HEK293 (cell line): Measurements from ENCODE around the gene FERMT1.

Experiments used
- CTCF ChIA-PET: fragments of 350-600 bp; formaldehyde crosslinking; extraction: SDS; loops from one replicate; lab custom pipeline; 2021; ENCODE audit warnings: antibody characterized with exemption; lab: Yijun Ruan, JAX
- POLR2A ChIA-PET: fragments of 300-600 bp; formaldehyde crosslinking; extraction: SDS; loops from one replicate; lab custom pipeline; 2020; ENCODE audit warnings: antibody characterized with exemption, inconsistent platforms; lab: Yijun Ruan, JAX
- H3K27ac ChIP-seq: fragments of 200-500 bp; sonication (Bioruptor generic); 2 replicates; pipeline ENCODE4 v1.5.1; 2014; ENCODE audit warnings: low read depth, low read length, control low read depth, inconsistent platforms; ENCODE audit errors: extremely low read depth
- H3K36me3 ChIP-seq, 2 experiments: fragments of 200-500 bp in 1 of 2; sonication (Bioruptor generic) in 1 of 2; 1 replicate in 1 of 2; 2 replicates in 1 of 2; pipeline ENCODE4 v1.5.1; 2014 to 2017; ENCODE audit warnings: inconsistent platforms in 2 of 2, low read length in 2 of 2; ENCODE audit not compliant: control insufficient read depth in 2 of 2, insufficient read depth in 1 of 2
- H3K4me1 ChIP-seq: fragments of 200-500 bp; sonication (Bioruptor generic); 2 replicates; pipeline ENCODE4 v1.5.1; 2014; ENCODE audit warnings: mild to moderate bottlenecking, low read length, inconsistent platforms; ENCODE audit not compliant: control insufficient read depth, insufficient read depth
- H3K4me3 ChIP-seq: 2 replicates; pipeline ENCODE4 v1.5.1; 2011; ENCODE audit warnings: low read depth, mild to moderate bottlenecking, control low read depth, low read length, moderate library complexity
- H3K9me3 ChIP-seq: fragments of 200-500 bp; sonication (Bioruptor generic); 2 replicates; pipeline ENCODE4 v1.5.1; 2014; ENCODE audit warnings: low read depth, low read length, inconsistent platforms; ENCODE audit not compliant: control insufficient read depth, insufficient read depth
- GLIS2 ChIP-seq: fragments of 450-650 bp; formaldehyde crosslinking; IDR thresholded peaks from 2 replicates; pipeline ENCODE4 v1.5.1; 2016; ENCODE audit warnings: missing biosample characterization, missing genetic modification characterization
- KLF10 ChIP-seq: fragments of 450-650 bp; IDR thresholded peaks from 2 replicates; pipeline ENCODE4 v1.5.1; 2018; ENCODE audit warnings: missing biosample characterization, mild to moderate bottlenecking, missing genetic modification characterization
- KLF8 ChIP-seq: fragments of 450-650 bp; formaldehyde crosslinking; IDR thresholded peaks from 2 replicates; pipeline ENCODE4 v1.5.1; 2016; ENCODE audit warnings: missing biosample characterization, missing genetic modification characterization
- SCRT2 ChIP-seq: fragments of 450-650 bp; formaldehyde crosslinking; IDR thresholded peaks from 2 replicates; pipeline ENCODE4 v1.5.1; 2016; ENCODE audit warnings: missing biosample characterization, missing genetic modification characterization
- SP2 ChIP-seq: fragments of 450-650 bp; formaldehyde crosslinking; IDR thresholded peaks from 2 replicates; pipeline ENCODE4 v1.5.1; 2016; ENCODE audit warnings: missing biosample characterization, missing genetic modification characterization
- ZBTB10 ChIP-seq: fragments of 450-650 bp; formaldehyde crosslinking; IDR thresholded peaks from 2 replicates; pipeline ENCODE4 v1.5.1; 2016; ENCODE audit warnings: missing biosample characterization, missing genetic modification characterization
- ZBTB21 ChIP-seq: fragments of 450-650 bp; formaldehyde crosslinking; IDR thresholded peaks from 2 replicates; pipeline ENCODE4 v1.5.1; 2017; ENCODE audit warnings: missing biosample characterization, missing genetic modification characterization
- ZNF112 ChIP-seq: fragments of 450-650 bp; formaldehyde crosslinking; IDR thresholded peaks from 2 replicates; pipeline ENCODE4 v1.5.0; 2017; ENCODE audit warnings: missing biosample characterization, missing genetic modification characterization
- ZNF202 ChIP-seq: fragments of 450-650 bp; formaldehyde crosslinking; IDR thresholded peaks from 2 replicates; pipeline ENCODE4 v1.5.1; 2016; ENCODE audit warnings: missing biosample characterization, missing genetic modification characterization, borderline replicate concordance
- ZNF292 ChIP-seq: fragments of 450-650 bp; formaldehyde crosslinking; IDR thresholded peaks from 2 replicates; pipeline ENCODE4 v1.5.1; 2016; ENCODE audit warnings: low read depth, missing biosample characterization, missing genetic modification characterization, borderline replicate concordance
- ZNF302 ChIP-seq: fragments of 450-650 bp; formaldehyde crosslinking; IDR thresholded peaks from 2 replicates; pipeline ENCODE4 v1.5.1; 2016; ENCODE audit warnings: missing biosample characterization, missing genetic modification characterization, low read depth
- ZNF335 ChIP-seq: fragments of 450-650 bp; formaldehyde crosslinking; conservative IDR thresholded peaks from 2 replicates; pipeline ENCODE4 v1.5.1; 2016; ENCODE audit warnings: missing biosample characterization, missing genetic modification characterization
- ZNF404 ChIP-seq: fragments of 450-650 bp; formaldehyde crosslinking; IDR thresholded peaks from 2 replicates; pipeline ENCODE4 v1.5.1; 2017; ENCODE audit warnings: missing biosample characterization, missing genetic modification characterization
- ZNF521 ChIP-seq: fragments of 450-650 bp; formaldehyde crosslinking; IDR thresholded peaks from 2 replicates; pipeline ENCODE4 v1.5.1; 2017; ENCODE audit warnings: missing biosample characterization, mild to moderate bottlenecking, missing genetic modification characterization
- ZNF561 ChIP-seq: fragments of 450-650 bp; IDR thresholded peaks from 2 replicates; pipeline ENCODE4 v1.5.1; 2018; ENCODE audit warnings: missing biosample characterization, missing genetic modification characterization, borderline replicate concordance
- ZNF585B ChIP-seq: fragments of 450-650 bp; formaldehyde crosslinking; IDR thresholded peaks from 2 replicates; pipeline ENCODE4 v1.5.1; 2016; ENCODE audit warnings: missing biosample characterization, missing genetic modification characterization
- ZNF596 ChIP-seq: fragments of 450-650 bp; IDR thresholded peaks from 2 replicates; pipeline ENCODE4 v1.5.0; 2018; ENCODE audit warnings: missing biosample characterization, mild to moderate bottlenecking, missing genetic modification characterization, moderate library complexity
- ZNF621 ChIP-seq: fragments of 450-650 bp; formaldehyde crosslinking; IDR thresholded peaks from 2 replicates; pipeline ENCODE4 v1.5.1; 2017; ENCODE audit warnings: missing biosample characterization, missing genetic modification characterization
- ZNF707 ChIP-seq: fragments of 450-650 bp; formaldehyde crosslinking; IDR thresholded peaks from 2 replicates; pipeline ENCODE4 v1.5.1; 2016; ENCODE audit warnings: missing biosample characterization, missing genetic modification characterization
- ZNF791 ChIP-seq: fragments of 450-650 bp; formaldehyde crosslinking; IDR thresholded peaks from 2 replicates; pipeline ENCODE4 v1.5.1; 2016; ENCODE audit warnings: missing biosample characterization, missing genetic modification characterization
- TF ChIP-seq, protein P1 (sequence below): fragments of 450-650 bp; IDR thresholded peaks from 2 replicates; pipeline ENCODE4 v1.5.1; 2018; ENCODE audit warnings: missing biosample characterization, missing genetic modification characterization
- TF ChIP-seq, protein P2 (sequence below): fragments of 450-650 bp; formaldehyde crosslinking; IDR thresholded peaks from 2 replicates; pipeline ENCODE4 v1.5.1; 2017; ENCODE audit warnings: missing biosample characterization, missing genetic modification characterization
- TF ChIP-seq, protein P3 (sequence below): fragments of 450-650 bp; formaldehyde crosslinking; IDR thresholded peaks from 2 replicates; pipeline ENCODE4 v1.5.0; 2017; ENCODE audit warnings: missing biosample characterization, missing genetic modification characterization, borderline replicate concordance

FERMT1 gene

GRCh38 chr20:6116758-6117157 is 6.1 kb downstream of the FERMT1 start (continued):
- TF ChIP-seq ZNF404 (tag by site-specific recombination) (no peak), ZBTB21 (no peak), ZNF112 (tag by site-specific recombination) (no peak)

DNA sequence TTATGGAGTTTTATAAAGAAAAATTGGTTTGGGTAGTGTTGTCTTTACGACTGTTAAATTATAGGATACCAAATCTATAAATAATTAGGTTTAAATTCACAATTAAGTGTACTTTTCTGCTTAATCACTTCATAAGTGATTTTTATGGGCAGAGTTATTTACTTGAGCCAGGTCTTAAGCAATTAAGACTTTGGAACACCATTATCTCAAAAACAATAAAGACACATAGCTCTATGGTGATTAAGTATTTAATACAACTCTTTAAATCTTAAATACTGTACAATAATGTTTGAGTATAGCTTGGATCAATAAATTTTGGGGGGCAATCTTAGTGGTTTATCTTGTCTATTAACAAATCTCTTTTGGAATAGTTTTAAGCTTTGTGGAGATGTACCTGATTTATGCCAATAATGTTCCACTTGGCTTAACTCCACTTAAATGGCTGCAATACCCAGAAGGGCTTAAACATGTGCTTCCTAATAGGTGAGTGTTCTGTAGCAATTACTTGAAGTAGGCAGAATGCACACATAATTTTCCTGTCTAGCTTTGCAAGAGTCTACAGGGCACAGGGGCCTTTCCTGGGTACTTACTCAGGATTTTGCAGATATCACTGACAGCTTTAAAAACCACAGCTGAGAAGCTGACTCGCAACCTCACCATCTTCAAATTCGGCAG is 7.5 kb downstream of the FERMT1 start:
- H3K9me3 ChIP-seq = no peaks in the 10 kb centered on the region
- no peak overlapping the region for H3K4me3 ChIP-seq
- peaks cover 0 to 4% of the 10 kb centered on the region in 2 experiments; a peak in 1 of 3 replicates for H3K36me3 ChIP-seq
- ChIA-PET CTCF (interaction anchor here (0.6 kb wide), 2 partner anchors 48 to 496 kb away, joined by 3 to 7 read pairs; no protein-coding TSS in a partner anchor), POLR2A (no interaction called here)
- no peak overlapping the region for H3K27ac ChIP-seq
- TF ChIP-seq ZBTB10 (tag by site-specific recombination) = no peak
- no peak for TF ChIP-seq ZNF707 (tag by site-specific recombination)
- TF ChIP-seq GLIS2 (tag by site-specific recombination) = no peak
- TF ChIP-seq SCRT2 = no peak
- no peak for TF ChIP-seq ZNF521 (tag by site-specific recombination)
- TF ChIP-seq, protein P1, sequence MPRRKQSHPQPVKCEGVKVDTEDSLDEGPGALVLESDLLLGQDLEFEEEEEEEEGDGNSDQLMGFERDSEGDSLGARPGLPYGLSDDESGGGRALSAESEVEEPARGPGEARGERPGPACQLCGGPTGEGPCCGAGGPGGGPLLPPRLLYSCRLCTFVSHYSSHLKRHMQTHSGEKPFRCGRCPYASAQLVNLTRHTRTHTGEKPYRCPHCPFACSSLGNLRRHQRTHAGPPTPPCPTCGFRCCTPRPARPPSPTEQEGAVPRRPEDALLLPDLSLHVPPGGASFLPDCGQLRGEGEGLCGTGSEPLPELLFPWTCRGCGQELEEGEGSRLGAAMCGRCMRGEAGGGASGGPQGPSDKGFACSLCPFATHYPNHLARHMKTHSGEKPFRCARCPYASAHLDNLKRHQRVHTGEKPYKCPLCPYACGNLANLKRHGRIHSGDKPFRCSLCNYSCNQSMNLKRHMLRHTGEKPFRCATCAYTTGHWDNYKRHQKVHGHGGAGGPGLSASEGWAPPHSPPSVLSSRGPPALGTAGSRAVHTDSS (tag by site-specific recombination) = no peak
- no peak for TF ChIP-seq KLF10 (tag by site-specific recombination)
- no peaks in the 10 kb centered on the region for H3K4me1 ChIP-seq

DNA sequence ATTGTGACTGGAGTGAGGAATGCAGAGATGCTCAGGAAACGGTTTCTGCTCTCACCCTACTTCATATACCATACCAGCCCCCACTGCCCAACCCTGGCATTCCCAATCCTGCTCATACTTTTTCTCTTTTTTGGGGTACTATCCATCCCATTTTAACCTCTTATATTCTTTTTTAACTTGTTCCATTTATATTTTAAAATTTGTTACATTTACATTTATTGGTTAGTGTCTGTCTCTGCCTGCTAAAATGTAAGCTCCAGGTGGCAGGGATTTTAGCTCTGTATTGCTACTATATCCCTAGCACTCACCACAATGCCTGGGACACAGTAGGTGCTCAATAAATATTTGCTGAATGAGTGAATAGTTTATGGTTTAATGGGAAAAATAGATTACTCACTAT is 8.1 kb downstream of the FERMT1 start:
- no peak overlapping the region for H3K4me3 ChIP-seq
- peaks cover 0 to 4% of the 10 kb centered on the region in 2 experiments; a peak in 1 of 3 replicates for H3K36me3 ChIP-seq
- no peaks in the 10 kb centered on the region for H3K4me1 ChIP-seq
- H3K27ac ChIP-seq = no peak overlapping the region
- H3K9me3 ChIP-seq = no peaks in the 10 kb centered on the region
- ChIA-PET POLR2A (no interaction called here), CTCF (no interaction called here)
- TF ChIP-seq ZNF791 (tag by site-specific recombination) (no peak), ZNF596 (tag by site-specific recombination) (no peak), ZNF585B (tag by site-specific recombination) (no peak), SP2 (no peak), ZNF707 (tag by site-specific recombination) (no peak), ZNF335 (no peak), KLF8 (tag by site-specific recombination) (no peak), ZNF561 (tag by site-specific recombination) (no peak), ZNF621 (tag by site-specific recombination) (no peak), ZNF202 (no peak), ZNF302 (tag by site-specific recombination) (no peak), ZNF292 (no peak)
- TF ChIP-seq, protein P2, sequence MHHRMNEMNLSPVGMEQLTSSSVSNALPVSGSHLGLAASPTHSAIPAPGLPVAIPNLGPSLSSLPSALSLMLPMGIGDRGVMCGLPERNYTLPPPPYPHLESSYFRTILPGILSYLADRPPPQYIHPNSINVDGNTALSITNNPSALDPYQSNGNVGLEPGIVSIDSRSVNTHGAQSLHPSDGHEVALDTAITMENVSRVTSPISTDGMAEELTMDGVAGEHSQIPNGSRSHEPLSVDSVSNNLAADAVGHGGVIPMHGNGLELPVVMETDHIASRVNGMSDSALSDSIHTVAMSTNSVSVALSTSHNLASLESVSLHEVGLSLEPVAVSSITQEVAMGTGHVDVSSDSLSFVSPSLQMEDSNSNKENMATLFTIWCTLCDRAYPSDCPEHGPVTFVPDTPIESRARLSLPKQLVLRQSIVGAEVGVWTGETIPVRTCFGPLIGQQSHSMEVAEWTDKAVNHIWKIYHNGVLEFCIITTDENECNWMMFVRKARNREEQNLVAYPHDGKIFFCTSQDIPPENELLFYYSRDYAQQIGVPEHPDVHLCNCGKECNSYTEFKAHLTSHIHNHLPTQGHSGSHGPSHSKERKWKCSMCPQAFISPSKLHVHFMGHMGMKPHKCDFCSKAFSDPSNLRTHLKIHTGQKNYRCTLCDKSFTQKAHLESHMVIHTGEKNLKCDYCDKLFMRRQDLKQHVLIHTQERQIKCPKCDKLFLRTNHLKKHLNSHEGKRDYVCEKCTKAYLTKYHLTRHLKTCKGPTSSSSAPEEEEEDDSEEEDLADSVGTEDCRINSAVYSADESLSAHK = no peak
- TF ChIP-seq, protein P3, sequence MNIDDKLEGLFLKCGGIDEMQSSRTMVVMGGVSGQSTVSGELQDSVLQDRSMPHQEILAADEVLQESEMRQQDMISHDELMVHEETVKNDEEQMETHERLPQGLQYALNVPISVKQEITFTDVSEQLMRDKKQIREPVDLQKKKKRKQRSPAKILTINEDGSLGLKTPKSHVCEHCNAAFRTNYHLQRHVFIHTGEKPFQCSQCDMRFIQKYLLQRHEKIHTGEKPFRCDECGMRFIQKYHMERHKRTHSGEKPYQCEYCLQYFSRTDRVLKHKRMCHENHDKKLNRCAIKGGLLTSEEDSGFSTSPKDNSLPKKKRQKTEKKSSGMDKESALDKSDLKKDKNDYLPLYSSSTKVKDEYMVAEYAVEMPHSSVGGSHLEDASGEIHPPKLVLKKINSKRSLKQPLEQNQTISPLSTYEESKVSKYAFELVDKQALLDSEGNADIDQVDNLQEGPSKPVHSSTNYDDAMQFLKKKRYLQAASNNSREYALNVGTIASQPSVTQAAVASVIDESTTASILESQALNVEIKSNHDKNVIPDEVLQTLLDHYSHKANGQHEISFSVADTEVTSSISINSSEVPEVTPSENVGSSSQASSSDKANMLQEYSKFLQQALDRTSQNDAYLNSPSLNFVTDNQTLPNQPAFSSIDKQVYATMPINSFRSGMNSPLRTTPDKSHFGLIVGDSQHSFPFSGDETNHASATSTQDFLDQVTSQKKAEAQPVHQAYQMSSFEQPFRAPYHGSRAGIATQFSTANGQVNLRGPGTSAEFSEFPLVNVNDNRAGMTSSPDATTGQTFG = no peak
